Measurements from ENCODE around the gene PGGT1B. TPM values are rescaled to one million over a fixed set of nuclear protein-coding genes. Genes with fewer than 3 reads are reported as not detected.

The PGGT1B gene
- total RNA-seq, 1 donor from 2014 or later: 5.6 TPM

DNA sequence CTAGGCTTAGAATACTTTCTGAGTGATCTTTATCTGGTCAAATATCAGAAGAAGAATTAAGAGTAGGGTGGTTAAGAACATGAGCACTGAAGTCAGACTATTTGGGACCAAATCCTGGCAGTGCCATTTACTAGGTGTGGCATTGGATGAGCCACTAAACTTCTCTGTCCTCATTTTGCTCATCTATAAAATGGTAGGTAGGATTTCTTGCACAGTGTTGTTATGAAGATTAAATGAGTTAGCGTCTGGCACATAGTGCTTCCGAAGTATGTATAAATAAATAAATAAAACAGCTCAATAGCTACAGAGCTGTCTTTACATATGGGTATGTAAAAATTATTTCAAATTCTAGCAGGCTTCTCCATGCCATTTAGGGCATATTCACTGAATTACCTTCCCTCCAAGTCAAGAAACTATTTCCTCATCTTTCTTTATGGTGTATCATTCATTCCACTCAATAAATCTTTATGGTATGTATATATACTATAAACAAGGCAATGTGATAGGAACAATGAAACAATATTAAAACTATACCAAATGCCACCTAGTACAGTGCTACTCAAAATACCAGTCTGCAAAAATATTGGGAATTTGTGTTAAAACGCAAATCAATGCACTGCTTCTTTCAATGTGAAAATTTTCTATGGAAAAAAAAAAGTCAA, 9.8 kb upstream of the PGGT1B start:
- Histone ChIP-seq H3K27ac (no peak overlapping the region), H3K9me3 (no peaks in the 10 kb centered on the region), H3K27me3 (no peaks in the 10 kb centered on the region), H3K4me3 (no peak overlapping the region), H3K36me3 (peaks cover 0 to 13% of the 10 kb centered on the region in 2 donors), H3K4me1 (no peaks in the 10 kb centered on the region)
- intact Hi-C loops (cut with DNase I): no loop called here
- no peak for DNase-seq (ENCODE audit: extremely low spot score in 2 of 2)
- TF ChIP-seq, protein P1, sequence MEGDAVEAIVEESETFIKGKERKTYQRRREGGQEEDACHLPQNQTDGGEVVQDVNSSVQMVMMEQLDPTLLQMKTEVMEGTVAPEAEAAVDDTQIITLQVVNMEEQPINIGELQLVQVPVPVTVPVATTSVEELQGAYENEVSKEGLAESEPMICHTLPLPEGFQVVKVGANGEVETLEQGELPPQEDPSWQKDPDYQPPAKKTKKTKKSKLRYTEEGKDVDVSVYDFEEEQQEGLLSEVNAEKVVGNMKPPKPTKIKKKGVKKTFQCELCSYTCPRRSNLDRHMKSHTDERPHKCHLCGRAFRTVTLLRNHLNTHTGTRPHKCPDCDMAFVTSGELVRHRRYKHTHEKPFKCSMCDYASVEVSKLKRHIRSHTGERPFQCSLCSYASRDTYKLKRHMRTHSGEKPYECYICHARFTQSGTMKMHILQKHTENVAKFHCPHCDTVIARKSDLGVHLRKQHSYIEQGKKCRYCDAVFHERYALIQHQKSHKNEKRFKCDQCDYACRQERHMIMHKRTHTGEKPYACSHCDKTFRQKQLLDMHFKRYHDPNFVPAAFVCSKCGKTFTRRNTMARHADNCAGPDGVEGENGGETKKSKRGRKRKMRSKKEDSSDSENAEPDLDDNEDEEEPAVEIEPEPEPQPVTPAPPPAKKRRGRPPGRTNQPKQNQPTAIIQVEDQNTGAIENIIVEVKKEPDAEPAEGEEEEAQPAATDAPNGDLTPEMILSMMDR (IDR thresholded peaks at IDR 0.05): no peak
- no peak for TF ChIP-seq POLR2A (IDR thresholded peaks at IDR 0.05)
- no peak for TF ChIP-seq POLR2AphosphoS5 (IDR thresholded peaks at IDR 0.05; ENCODE audit: insufficient read depth in 1 of 2, low read depth in 1 of 2)

DNA sequence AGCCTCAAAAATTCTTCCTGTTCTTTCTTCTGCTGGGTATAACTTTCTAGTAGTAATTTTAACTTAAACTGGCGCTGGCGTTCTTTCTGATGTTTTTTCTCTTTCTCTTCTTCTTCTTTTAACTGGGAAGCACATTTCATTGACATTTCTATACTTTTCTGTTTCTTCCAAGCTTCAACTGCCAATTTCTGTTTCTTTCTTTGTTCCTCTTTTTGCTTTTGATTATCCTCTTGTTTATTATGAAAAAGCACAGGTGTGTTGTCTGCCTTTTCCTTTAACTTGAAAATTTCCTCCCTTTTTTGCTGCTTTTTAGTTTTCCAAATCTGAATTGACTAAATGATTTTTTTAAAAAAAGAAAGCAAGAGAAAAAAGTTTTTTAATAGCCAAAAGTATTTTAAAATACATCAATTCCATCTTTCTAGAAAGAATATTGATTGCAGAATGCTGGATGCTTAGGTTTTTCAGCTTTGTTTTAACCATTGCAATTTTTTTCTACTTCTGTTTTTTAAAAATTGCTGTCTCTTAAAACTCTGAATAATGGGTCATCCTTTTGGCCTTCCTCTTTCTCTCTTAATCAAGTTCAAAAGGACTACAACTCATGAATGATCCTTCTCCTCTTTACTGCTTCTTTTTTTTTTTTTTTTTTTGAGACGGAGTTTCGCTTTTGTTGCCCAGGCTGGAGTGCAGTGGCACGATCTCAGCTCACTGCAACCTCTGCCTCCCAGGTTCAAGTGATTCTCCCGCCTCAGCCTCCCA, 8.8 kb upstream of the PGGT1B start:
- H3K36me3 ChIP-seq: peaks cover 0 to 13% of the 10 kb centered on the region in 2 donors
- H3K27ac ChIP-seq: no peak overlapping the region

DNA sequence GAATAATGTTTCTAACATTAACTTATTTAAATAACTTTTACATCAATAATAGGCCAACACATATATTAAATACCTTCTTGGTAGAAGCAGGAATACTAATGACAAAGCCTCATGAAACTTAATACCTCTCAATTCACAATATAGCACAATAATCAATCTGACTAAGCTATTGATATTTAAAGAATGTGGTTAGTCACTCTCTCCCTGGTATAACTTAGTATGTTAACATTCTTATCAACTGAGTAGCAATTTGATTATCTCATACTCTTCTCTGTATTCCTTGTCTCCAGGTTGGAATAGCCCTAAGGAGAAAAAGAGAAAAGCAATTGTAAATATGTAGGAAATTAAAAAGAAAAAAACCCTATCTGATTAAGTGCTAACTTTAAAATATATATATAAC, 4.9 kb upstream of the PGGT1B start:
- no peak for DNase-seq (ENCODE audit: extremely low spot score in 2 of 2)
- H3K27me3 ChIP-seq: no peaks in the 10 kb centered on the region
- no peak overlapping the region for H3K27ac ChIP-seq
- no peak overlapping the region for H3K4me3 ChIP-seq
- H3K36me3 ChIP-seq: no peaks in the 10 kb centered on the region
- intact Hi-C loops (cut with DNase I): no loop called here
- TF ChIP-seq, protein P1 (IDR thresholded peaks at IDR 0.05): no peak
- TF ChIP-seq POLR2AphosphoS5 (IDR thresholded peaks at IDR 0.05; ENCODE audit: insufficient read depth in 1 of 2, low read depth in 1 of 2) (no peak), POLR2A (IDR thresholded peaks at IDR 0.05) (no peak)
- H3K4me1 ChIP-seq: no peaks in the 10 kb centered on the region
- no peaks in the 10 kb centered on the region for H3K9me3 ChIP-seq

More for the DNA sequence above, 8.8 kb upstream of the PGGT1B start:
- TF ChIP-seq POLR2A (IDR thresholded peaks at IDR 0.05): no peak
- TF ChIP-seq POLR2AphosphoS5 (IDR thresholded peaks at IDR 0.05; ENCODE audit: insufficient read depth in 1 of 2, low read depth in 1 of 2): no peak
- TF ChIP-seq, protein P1 (IDR thresholded peaks at IDR 0.05): no peak
- DNase-seq (ENCODE audit: extremely low spot score in 2 of 2): no peak
- no peaks in the 10 kb centered on the region for H3K9me3 ChIP-seq
- H3K27me3 ChIP-seq: no peaks in the 10 kb centered on the region
- H3K4me1 ChIP-seq: no peaks in the 10 kb centered on the region
- H3K4me3 ChIP-seq: no peak overlapping the region
- intact Hi-C loops (cut with DNase I): no loop called here

DNA sequence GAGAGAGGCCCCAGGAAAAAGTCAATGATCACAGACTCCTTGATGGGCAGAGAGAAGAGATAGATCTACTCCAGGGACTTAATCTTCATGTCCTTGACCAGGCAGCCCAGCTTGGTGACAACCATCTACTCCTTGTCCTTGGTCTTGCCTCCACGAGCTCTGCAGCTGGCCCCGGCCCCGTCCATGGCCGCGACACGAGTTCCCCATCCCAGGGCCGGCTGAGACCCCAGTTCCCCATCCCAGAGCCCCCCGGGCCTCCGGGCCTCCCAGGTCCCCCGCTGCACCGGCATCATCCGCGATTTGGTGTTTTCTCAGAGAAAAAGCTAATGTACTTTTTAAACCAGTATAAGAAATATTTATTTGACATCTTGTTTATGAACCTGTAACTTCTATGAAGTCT, 2.5 kb upstream of the PGGT1B start:
- H3K36me3 ChIP-seq: no peaks in the 10 kb centered on the region
- H3K27ac ChIP-seq: no peak overlapping the region
- TF ChIP-seq, protein P1 (IDR thresholded peaks at IDR 0.05): no peak
- no peak for TF ChIP-seq POLR2A (IDR thresholded peaks at IDR 0.05)
- TF ChIP-seq POLR2AphosphoS5 (IDR thresholded peaks at IDR 0.05; ENCODE audit: insufficient read depth in 1 of 2, low read depth in 1 of 2): no peak

DNA sequence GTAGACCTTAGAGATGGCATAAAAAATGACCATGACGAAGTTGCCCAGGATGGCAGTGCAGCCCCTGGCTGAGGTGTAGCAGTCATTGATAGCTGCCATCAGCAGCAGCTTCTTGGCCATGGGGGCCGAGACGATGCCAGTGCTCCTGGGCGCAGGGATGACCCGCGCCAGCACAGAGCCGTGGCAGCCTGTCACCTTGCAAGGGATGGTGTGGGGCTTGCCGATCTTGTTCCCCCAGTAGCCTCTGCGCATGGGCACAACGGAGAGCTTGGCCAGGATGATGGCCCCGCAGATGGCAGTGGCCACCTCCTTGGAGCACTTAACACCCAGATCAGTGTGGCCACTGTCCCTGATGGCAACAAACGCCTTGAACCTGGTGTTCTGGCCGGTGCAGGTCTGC, 2.1 kb upstream of the PGGT1B start:
- Histone ChIP-seq H3K27ac (no peak overlapping the region), H3K4me3 (no peak overlapping the region), H3K9me3 (no peaks in the 10 kb centered on the region), H3K27me3 (no peaks in the 10 kb centered on the region), H3K36me3 (no peaks in the 10 kb centered on the region), H3K4me1 (peaks cover 21% of the 10 kb centered on the region)
- intact Hi-C loops (cut with DNase I): no loop called here
- TF ChIP-seq POLR2AphosphoS5 (IDR thresholded peaks at IDR 0.05; ENCODE audit: insufficient read depth in 1 of 2, low read depth in 1 of 2) (no peak), POLR2A (IDR thresholded peaks at IDR 0.05) (no peak)
- TF ChIP-seq, protein P1 (IDR thresholded peaks at IDR 0.05): no peak
- no peak for DNase-seq (ENCODE audit: extremely low spot score in 2 of 2)

More for the DNA sequence above, 2.5 kb upstream of the PGGT1B start:
- H3K4me1 ChIP-seq: peaks cover 16% of the 10 kb centered on the region
- intact Hi-C loops (cut with DNase I): no loop called here
- no peak overlapping the region for H3K4me3 ChIP-seq
- DNase-seq (ENCODE audit: extremely low spot score in 2 of 2): no peak
- H3K27me3 ChIP-seq: no peaks in the 10 kb centered on the region
- no peaks in the 10 kb centered on the region for H3K9me3 ChIP-seq
